ENCODE measurements around the gene KNCN.

- TF ChIP-seq CTCF (conservative IDR thresholded peaks at IDR 0.05; ENCODE audit: low read depth in 2 of 2) (no peak), POLR2AphosphoS5 (IDR thresholded peaks at IDR 0.05; ENCODE audit: low read depth) (no peak), CREB1 (CRISPR knock-in tag; IDR thresholded peaks at IDR 0.05; ENCODE audit: low read depth) (no peak), JUNB (IDR thresholded peaks at IDR 0.05; ENCODE audit: unreplicated experiment) (no peak), ETS1 (IDR thresholded peaks at IDR 0.05) (no peak), EZH2 (IDR thresholded peaks at IDR 0.05; ENCODE audit: low read depth, unreplicated experiment) (no peak), REST (IDR thresholded peaks at IDR 0.05; ENCODE audit: unreplicated experiment) (no peak), STAT1 (IDR thresholded peaks at IDR 0.05; ENCODE audit: unreplicated experiment) (no peak)
Observed at GRCh38 chr1:46501528-46501927, 49.9 kb downstream of the KNCN start.
